HL-60 (cell line): ENCODE measurements around the gene ZNF100.

Source experiments
- DNase-seq, 2 experiments: peaks; one replicate each; pipeline ENCODE4 v3.0.0-alpha.2; 2010 to 2020; ENCODE audit warnings: low read depth in 1 of 2, low spot score in 1 of 2
- H3K27ac ChIP-seq: fragments of 250-450 bp; sonication (Bioruptor Pico); replicated peaks from 2 replicates; pipeline ENCODE4 v1.5.1; 2020; ENCODE audit warnings: mild to moderate bottlenecking, moderate library complexity
- H3K27me3 ChIP-seq: fragments of 250-450 bp; sonication (Bioruptor Pico); 2 replicates; pipeline ENCODE4 v1.5.1; 2021; ENCODE audit warnings: mild to moderate bottlenecking, moderate library complexity; ENCODE audit not compliant: insufficient read depth, poor library complexity, severe bottlenecking
- H3K4me3 ChIP-seq: replicated peaks from 2 replicates; pipeline ENCODE4 v1.5.1; 2011; ENCODE audit warnings: mild to moderate bottlenecking, control low read depth, low read length; ENCODE audit not compliant: insufficient read depth
- CTCF ChIP-seq: IDR thresholded peaks from one replicate; pipeline ENCODE4 v1.5.1; 2011; ENCODE audit warnings: low read length, control low read depth, inconsistent platforms; ENCODE audit not compliant: insufficient read depth
- GABPA ChIP-seq: IDR thresholded peaks from 2 replicates; pipeline ENCODE4 v1.6.1; 2012; ENCODE audit warnings: low read depth
- POLR2AphosphoS5 ChIP-seq: IDR thresholded peaks from 2 replicates; pipeline ENCODE4 v1.6.1; 2012; ENCODE audit warnings: low read depth
- REST ChIP-seq: IDR thresholded peaks from 2 replicates; pipeline ENCODE4 v1.6.1; 2012; ENCODE audit warnings: low read depth; ENCODE audit not compliant: insufficient replicate concordance
- SPI1 ChIP-seq: IDR thresholded peaks from 2 replicates; pipeline ENCODE4 v1.6.1; 2012; ENCODE audit warnings: low read depth, mild to moderate bottlenecking, borderline replicate concordance

ZNF100 gene

GRCh38 chr19:21699197-21699596 lies 68.2 kb downstream of the ZNF100 start:
- Histone ChIP-seq H3K27me3 (no peaks in the 10 kb centered on the region), H3K4me3 (no peak overlapping the region), H3K27ac (no peak overlapping the region)
- no peak for DNase-seq
- no peak for TF ChIP-seq CTCF
- TF ChIP-seq GABPA: no peak
- TF ChIP-seq POLR2AphosphoS5: no peak
- TF ChIP-seq SPI1: no peak
- no peak for TF ChIP-seq REST

- TF ChIP-seq GABPA: no peak
- no peak for TF ChIP-seq REST
- peak; percentile 7 for TF ChIP-seq CTCF
- Histone ChIP-seq H3K27me3 (no peaks in the 10 kb centered on the region), H3K27ac (no peak overlapping the region), H3K4me3 (no peak overlapping the region)
- DNase-seq: no peak
Measured at GRCh38 chr19:21698215-21698614, 69.2 kb downstream of the ZNF100 start.

GRCh38 chr19:21697698-21698097 lies 69.7 kb downstream of the ZNF100 start:
- H3K4me3 ChIP-seq: no peak overlapping the region

More at GRCh38 chr19:21697698-21698097, 69.7 kb downstream of the ZNF100 start:
- TF ChIP-seq CTCF: no peak
- TF ChIP-seq GABPA: no peak
- no peak for TF ChIP-seq REST
- no peak for TF ChIP-seq POLR2AphosphoS5
- TF ChIP-seq SPI1: no peak
- H3K27ac ChIP-seq: no peak overlapping the region
- H3K27me3 ChIP-seq: no peaks in the 10 kb centered on the region
- DNase-seq: no peak
